ENCODE measurements around the gene TBC1D22A. TPM values are rescaled to one million over a fixed set of nuclear protein-coding genes. Genes with fewer than 3 reads are reported as not detected.

The TBC1D22A gene
- total RNA-seq, 1 donor from 2014 or later, result 87.8 TPM

DNA sequence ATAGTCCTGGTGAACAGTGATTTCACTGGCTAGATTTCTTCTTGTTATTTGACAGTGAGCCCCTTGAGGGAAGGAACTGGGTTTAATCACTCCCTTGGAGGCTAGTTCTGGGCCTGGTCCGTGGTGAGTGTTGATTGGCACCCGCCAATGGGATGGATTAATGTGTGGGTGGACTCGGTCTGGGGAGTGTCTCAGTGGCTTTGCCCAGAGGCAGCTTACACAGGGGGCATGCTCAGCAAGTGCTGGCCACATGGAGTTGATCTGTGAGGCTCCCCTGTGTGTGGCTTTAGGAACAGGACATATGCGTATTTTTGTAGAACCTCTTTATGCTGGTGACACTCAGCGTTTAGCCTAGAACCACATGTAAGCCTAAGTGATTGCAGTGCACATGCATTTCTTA is 106.9 kb downstream of the TBC1D22A start:
- H3K9me3 ChIP-seq, result peaks cover 15 to 23% of the 10 kb centered on the region in 2 donors
- intact Hi-C loops (cut with DNase I), result no loop called here
- H3K36me3 ChIP-seq, result peaks cover 3 to 8% of the 10 kb centered on the region in 2 donors
- no peak for TF ChIP-seq CTCF (IDR thresholded peaks at IDR 0.05)
- H3K4me1 ChIP-seq, result no peaks in the 10 kb centered on the region
- DNase-seq (ENCODE audit: low spot score in 2 of 2), result no peak
- H3K27me3 ChIP-seq, result no peaks in the 10 kb centered on the region
- H3K4me3 ChIP-seq, result no peak overlapping the region
- H3K27ac ChIP-seq, result no peak overlapping the region

DNA sequence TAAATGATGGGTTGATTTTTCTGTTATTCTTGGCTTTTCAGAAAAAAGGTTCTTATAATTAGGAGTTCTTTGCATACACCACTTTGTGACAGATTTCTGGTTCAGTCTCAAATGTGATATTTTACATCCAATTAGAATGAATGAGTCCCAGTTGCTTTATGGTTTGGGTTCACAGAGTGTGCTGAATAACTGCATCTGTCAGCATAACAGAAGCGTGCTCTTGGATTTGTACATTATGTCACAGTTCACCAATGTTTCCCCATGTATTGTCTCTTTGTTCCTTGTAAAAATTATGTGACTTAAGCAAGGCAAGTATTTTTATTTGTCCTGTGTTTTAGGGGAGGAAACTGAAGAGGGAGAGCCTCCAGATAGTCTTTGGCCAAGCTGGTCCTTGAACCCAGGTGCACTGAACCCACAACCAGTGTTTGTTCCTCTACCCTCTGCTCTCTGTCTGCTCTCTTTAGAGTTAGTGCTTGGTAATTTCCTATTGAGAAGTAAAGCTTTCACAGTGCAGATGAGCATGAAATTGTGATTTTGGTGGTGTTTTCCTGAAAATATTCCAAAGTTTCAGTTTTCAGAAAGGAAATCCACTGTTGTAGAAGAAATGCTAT is 107.5 kb downstream of the TBC1D22A start:
- H3K9me3 ChIP-seq, result peaks cover 15 to 23% of the 10 kb centered on the region in 2 donors
- no peak for DNase-seq (ENCODE audit: low spot score in 2 of 2)
- no peak overlapping the region for H3K4me3 ChIP-seq
- intact Hi-C loops (cut with DNase I), result no loop called here
- H3K27me3 ChIP-seq, result no peaks in the 10 kb centered on the region
- H3K4me1 ChIP-seq, result no peaks in the 10 kb centered on the region
- no peak for TF ChIP-seq CTCF (IDR thresholded peaks at IDR 0.05)
- H3K36me3 ChIP-seq, result peaks cover 3 to 8% of the 10 kb centered on the region in 2 donors
- no peak overlapping the region for H3K27ac ChIP-seq

DNA sequence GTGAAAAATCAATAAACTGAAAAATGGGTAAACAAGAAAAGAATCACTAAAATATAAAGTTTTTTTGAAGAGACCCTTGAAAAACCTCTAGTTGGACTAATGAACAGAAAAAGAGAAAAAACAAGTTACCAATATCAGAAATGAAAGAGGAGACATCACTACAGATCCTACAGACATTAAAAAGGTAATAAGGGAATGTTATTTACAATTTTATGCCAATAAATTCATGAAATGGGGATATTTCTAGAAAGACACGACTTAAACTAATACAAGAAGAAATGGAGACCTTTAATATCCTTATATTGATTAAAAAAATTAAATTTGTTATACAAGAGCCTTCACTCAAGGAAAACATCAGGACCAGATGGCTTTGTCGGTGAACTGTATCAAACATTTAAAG is 109.4 kb downstream of the TBC1D22A start:
- no peak for DNase-seq (ENCODE audit: low spot score in 2 of 2)
- intact Hi-C loops (cut with DNase I), result no loop called here
- H3K9me3 ChIP-seq, result peaks cover 15 to 23% of the 10 kb centered on the region in 2 donors

GRCh38 chr22:46875089-46875488 is 112.6 kb downstream of the TBC1D22A start:
- H3K4me3 ChIP-seq, result no peak overlapping the region
- peaks cover 15 to 21% of the 10 kb centered on the region in 2 donors for H3K9me3 ChIP-seq
- no peak for DNase-seq (ENCODE audit: low spot score in 2 of 2)
- H3K36me3 ChIP-seq, result peaks cover 3 to 10% of the 10 kb centered on the region in 2 donors
- H3K4me1 ChIP-seq, result no peaks in the 10 kb centered on the region
- no peaks in the 10 kb centered on the region for H3K27me3 ChIP-seq
- intact Hi-C loops (cut with DNase I), result no loop called here
- TF ChIP-seq CTCF (IDR thresholded peaks at IDR 0.05), result no peak
- no peak overlapping the region for H3K27ac ChIP-seq

More for the DNA sequence above, 109.4 kb downstream of the TBC1D22A start:
- Histone ChIP-seq H3K27ac (no peak overlapping the region), H3K4me1 (no peaks in the 10 kb centered on the region), H3K36me3 (peaks cover 3 to 8% of the 10 kb centered on the region in 2 donors), H3K27me3 (no peaks in the 10 kb centered on the region), H3K4me3 (no peak overlapping the region)
- no peak for TF ChIP-seq CTCF (IDR thresholded peaks at IDR 0.05)

GRCh38 chr22:46876357-46876934 is 114.0 kb downstream of the TBC1D22A start:
- no peak for TF ChIP-seq CTCF (IDR thresholded peaks at IDR 0.05)
- Histone ChIP-seq H3K9me3 (peaks cover 7 to 12% of the 10 kb centered on the region in 2 donors), H3K36me3 (peaks cover 0 to 2% of the 10 kb centered on the region in 2 donors), H3K4me1 (no peaks in the 10 kb centered on the region), H3K4me3 (no peak overlapping the region), H3K27ac (no peak overlapping the region), H3K27me3 (no peaks in the 10 kb centered on the region)
- DNase-seq (ENCODE audit: low spot score in 2 of 2), result no peak
- intact Hi-C loops (cut with DNase I), result no loop called here

Data from ascending aorta (tissue), 2 donors.